ENCODE measurements around the gene CAPN13. TPM values are rescaled to one million over a fixed set of nuclear protein-coding genes. Genes with fewer than 3 reads are reported as not detected.

The CAPN13 gene
- total and polyA plus RNA-seq, 10 of the 15 experiments (the other 5 are each of a cell fraction or from before 2014, with no cell fraction given) = 0.03 to 0.10 (median 0.06) TPM; not detected in 7

DNA sequence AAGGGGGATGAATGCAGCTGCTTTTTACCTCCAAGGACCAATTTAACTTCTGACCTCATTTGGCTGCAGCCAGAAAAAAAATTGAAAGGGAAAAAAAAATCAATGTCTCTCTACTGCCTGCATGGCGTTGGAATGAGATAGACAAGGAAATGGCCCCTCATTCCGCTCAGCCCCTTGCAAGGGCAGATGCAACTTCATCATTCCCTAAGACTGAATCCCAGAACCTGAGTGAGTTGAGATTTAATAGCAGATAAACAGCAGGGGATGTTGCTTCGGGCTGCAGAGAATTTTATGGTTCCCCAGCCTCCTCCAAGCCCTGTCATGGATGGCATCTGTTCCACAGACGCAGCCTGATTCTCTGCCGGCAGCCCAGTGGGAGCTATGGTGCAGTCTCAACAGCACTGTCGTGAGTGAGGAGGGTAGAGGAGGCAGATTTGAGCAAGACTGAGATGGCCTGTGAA is 49.0 kb downstream of the CAPN13 start (continued):
- TF ChIP-seq, protein P1, sequence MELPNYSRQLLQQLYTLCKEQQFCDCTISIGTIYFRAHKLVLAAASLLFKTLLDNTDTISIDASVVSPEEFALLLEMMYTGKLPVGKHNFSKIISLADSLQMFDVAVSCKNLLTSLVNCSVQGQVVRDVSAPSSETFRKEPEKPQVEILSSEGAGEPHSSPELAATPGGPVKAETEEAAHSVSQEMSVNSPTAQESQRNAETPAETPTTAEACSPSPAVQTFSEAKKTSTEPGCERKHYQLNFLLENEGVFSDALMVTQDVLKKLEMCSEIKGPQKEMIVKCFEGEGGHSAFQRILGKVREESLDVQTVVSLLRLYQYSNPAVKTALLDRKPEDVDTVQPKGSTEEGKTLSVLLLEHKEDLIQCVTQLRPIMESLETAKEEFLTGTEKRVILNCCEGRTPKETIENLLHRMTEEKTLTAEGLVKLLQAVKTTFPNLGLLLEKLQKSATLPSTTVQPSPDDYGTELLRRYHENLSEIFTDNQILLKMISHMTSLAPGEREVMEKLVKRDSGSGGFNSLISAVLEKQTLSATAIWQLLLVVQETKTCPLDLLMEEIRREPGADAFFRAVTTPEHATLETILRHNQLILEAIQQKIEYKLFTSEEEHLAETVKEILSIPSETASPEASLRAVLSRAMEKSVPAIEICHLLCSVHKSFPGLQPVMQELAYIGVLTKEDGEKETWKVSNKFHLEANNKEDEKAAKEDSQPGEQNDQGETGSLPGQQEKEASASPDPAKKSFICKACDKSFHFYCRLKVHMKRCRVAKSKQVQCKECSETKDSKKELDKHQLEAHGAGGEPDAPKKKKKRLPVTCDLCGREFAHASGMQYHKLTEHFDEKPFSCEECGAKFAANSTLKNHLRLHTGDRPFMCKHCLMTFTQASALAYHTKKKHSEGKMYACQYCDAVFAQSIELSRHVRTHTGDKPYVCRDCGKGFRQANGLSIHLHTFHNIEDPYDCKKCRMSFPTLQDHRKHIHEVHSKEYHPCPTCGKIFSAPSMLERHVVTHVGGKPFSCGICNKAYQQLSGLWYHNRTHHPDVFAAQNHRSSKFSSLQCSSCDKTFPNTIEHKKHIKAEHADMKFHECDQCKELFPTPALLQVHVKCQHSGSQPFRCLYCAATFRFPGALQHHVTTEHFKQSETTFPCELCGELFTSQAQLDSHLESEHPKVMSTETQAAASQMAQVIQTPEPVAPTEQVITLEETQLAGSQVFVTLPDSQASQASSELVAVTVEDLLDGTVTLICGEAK (IDR thresholded peaks at IDR 0.05; ENCODE audit: borderline replicate concordance) = no peak
- TF ChIP-seq MTA3 (IDR thresholded peaks at IDR 0.05; ENCODE audit: borderline replicate concordance, low read length) (no peak), CEBPB (IDR thresholded peaks at IDR 0.05; ENCODE audit: borderline replicate concordance in 1 of 2, low read depth in 2 of 2, low read length in 2 of 2) (no peak), ZBED1 (IDR thresholded peaks at IDR 0.05; ENCODE audit: borderline replicate concordance) (no peak), SMC3 (IDR thresholded peaks at IDR 0.05; ENCODE audit: borderline replicate concordance, low read length) (no peak), ZNF207 (IDR thresholded peaks at IDR 0.05; ENCODE audit: borderline replicate concordance) (no peak), JUND (IDR thresholded peaks at IDR 0.05; ENCODE audit: low read depth, low read length) (no peak), NFYA (IDR thresholded peaks at IDR 0.05; ENCODE audit: borderline replicate concordance, low read depth, low read length) (no peak), KLF5 (IDR thresholded peaks at IDR 0.05; ENCODE audit: partially characterized antibody) (no peak)

DNA sequence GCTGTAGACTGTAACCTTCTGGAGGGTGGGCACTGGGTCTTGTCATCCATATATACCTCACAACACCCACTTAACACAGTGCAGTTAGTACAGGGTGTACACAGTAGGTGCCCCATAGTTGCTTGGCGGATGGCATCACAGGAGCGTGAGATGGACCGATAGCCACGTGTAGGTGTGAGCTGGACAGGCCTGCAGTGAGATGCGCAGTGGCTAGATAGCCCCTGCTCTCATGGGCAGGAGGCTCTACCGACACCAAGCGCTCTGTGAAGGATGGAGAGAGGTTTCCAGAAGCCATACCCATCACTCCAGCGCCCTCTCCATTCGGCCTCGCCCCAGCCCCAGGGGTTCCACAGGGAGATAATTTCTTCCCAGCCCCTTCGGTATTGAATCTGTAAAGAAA is 49.5 kb downstream of the CAPN13 start:
- in situ Hi-C loops (cut with MboI) = no loop called here
- Histone ChIP-seq H3K9me3 (replicated peaks; ENCODE audit: control insufficient read depth, insufficient read depth, low read length) (no peaks in the 10 kb centered on the region), H3K4me3 (no peak overlapping the region), H3K4me1 (ENCODE audit: control insufficient read depth, insufficient read depth, low read length) (no peaks in the 10 kb centered on the region), H3K36me3 (ENCODE audit: control insufficient read depth in 2 of 2, insufficient read depth in 2 of 2, low read length in 1 of 2) (no peaks in the 10 kb centered on the region), H2AFZ (ENCODE audit: control insufficient read depth, low read depth, low read length) (no peak overlapping the region), H3K27ac (ENCODE audit: control insufficient read depth, insufficient read depth) (no peak overlapping the region), H3K27me3 (replicated peaks in 1 of 2; ENCODE audit: control insufficient read depth in 2 of 2, insufficient read depth in 2 of 2, low read length in 1 of 2) (no peaks in the 10 kb centered on the region; a peak in 2 of 4 replicates), H3K79me2 (ENCODE audit: control insufficient read depth, insufficient read depth, low read length) (no peaks in the 10 kb centered on the region), H3K4me2 (ENCODE audit: control insufficient read depth, insufficient read depth) (no peak overlapping the region), H3K9ac (ENCODE audit: control insufficient read depth, insufficient read depth, low read length) (no peak overlapping the region), H4K20me1 (ENCODE audit: control insufficient read depth, insufficient read depth) (no peaks in the 10 kb centered on the region)
- ATAC-seq = no peak
- DNase-seq (ENCODE audit: low read depth, low spot score) = no peak
- ChIA-PET CTCF (interaction anchor here (0.6 kb wide), 1 partner anchor 593 kb away, joined by 3 read pairs; no protein-coding TSS in a partner anchor), RAD21 (ENCODE audit: unreplicated experiment) (no interaction called here), POLR2A (no interaction called here), SMC1A (ENCODE audit: uncharacterized antibody, unreplicated experiment) (no interaction called here)
- BruUV-seq (replicated peaks) = no TSS peak
- WGBS (ENCODE audit: insufficient coverage, insufficient replicate concordance, low lambda C conversion rate, missing lambda C conversion rate) = 48% methylated on average over 11 of the region's 11 CpGs
- no peak for FAIRE-seq
- intact Hi-C loops (cut with micrococcal nuclease; ENCODE audit: unreplicated experiment) = no loop called here
- TF ChIP-seq CEBPB (IDR thresholded peaks at IDR 0.05; ENCODE audit: borderline replicate concordance in 1 of 2, low read depth in 2 of 2, low read length in 2 of 2) = no peak
- TF ChIP-seq, protein P2, sequence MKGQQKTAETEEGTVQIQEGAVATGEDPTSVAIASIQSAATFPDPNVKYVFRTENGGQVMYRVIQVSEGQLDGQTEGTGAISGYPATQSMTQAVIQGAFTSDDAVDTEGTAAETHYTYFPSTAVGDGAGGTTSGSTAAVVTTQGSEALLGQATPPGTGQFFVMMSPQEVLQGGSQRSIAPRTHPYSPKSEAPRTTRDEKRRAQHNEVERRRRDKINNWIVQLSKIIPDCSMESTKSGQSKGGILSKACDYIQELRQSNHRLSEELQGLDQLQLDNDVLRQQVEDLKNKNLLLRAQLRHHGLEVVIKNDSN (IDR thresholded peaks at IDR 0.05; ENCODE audit: borderline replicate concordance, extremely low read length, insufficient read depth, low read depth, low read length) = no peak
- TF ChIP-seq, protein P3, sequence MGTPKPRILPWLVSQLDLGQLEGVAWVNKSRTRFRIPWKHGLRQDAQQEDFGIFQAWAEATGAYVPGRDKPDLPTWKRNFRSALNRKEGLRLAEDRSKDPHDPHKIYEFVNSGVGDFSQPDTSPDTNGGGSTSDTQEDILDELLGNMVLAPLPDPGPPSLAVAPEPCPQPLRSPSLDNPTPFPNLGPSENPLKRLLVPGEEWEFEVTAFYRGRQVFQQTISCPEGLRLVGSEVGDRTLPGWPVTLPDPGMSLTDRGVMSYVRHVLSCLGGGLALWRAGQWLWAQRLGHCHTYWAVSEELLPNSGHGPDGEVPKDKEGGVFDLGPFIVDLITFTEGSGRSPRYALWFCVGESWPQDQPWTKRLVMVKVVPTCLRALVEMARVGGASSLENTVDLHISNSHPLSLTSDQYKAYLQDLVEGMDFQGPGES (IDR thresholded peaks at IDR 0.05) = no peak
- no peak for TF ChIP-seq RBBP5 (conservative IDR thresholded peaks at IDR 0.05)
- TF ChIP-seq, protein P4, sequence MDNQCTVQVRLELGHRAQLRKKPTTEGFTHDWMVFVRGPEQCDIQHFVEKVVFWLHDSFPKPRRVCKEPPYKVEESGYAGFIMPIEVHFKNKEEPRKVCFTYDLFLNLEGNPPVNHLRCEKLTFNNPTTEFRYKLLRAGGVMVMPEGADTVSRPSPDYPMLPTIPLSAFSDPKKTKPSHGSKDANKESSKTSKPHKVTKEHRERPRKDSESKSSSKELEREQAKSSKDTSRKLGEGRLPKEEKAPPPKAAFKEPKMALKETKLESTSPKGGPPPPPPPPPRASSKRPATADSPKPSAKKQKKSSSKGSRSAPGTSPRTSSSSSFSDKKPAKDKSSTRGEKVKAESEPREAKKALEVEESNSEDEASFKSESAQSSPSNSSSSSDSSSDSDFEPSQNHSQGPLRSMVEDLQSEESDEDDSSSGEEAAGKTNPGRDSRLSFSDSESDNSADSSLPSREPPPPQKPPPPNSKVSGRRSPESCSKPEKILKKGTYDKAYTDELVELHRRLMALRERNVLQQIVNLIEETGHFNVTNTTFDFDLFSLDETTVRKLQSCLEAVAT (IDR thresholded peaks at IDR 0.05) = no peak
- no peak for TF ChIP-seq EZH2 (IDR thresholded peaks at IDR 0.05; ENCODE audit: borderline replicate concordance, control insufficient read depth, low read depth, low read length)

All from GM12878 (cell line).